GM21576 (cell line): ENCODE results near the gene CRIM1.
A peak's percentile ranks its signal among the peaks of the same experiment; 100 is the strongest.

ENCODE experiments used
- ATAC-seq: cut with Tn5 transposase; IDR thresholded peaks from one replicate; pipeline ENCODE4 v1.9.1; 2021; ENCODE audit warnings: mild to moderate bottlenecking, moderate library complexity; ENCODE audit not compliant: unreplicated experiment

The CRIM1 gene

DNA sequence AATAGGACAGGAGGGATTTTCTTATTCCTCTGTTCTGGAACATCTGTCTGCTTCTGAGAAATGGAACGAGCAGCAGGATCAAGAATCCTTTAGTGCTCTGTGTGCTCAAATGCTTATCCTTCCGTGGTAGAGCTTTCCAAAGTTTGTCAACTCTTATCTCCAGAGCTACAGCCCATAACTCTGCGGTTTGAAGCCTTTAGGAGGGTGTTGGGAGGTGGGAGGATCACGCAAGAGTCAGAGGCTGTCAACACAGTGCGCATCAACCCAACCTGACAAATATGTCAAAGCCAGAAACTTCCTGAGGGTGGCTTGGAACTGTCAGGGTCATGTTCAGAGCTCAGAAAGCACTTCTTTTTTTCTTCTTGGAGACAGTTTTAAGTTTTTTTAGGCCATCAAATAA, 95.9 kb downstream of the CRIM1 start:
- no peak for ATAC-seq

GRCh38 chr2:36452260-36452659, 96.7 kb downstream of the CRIM1 start:
- no peak for ATAC-seq

GRCh38 chr2:36453652-36454051, 98.1 kb downstream of the CRIM1 start:
- no peak for ATAC-seq

GRCh38 chr2:36455011-36455410, 99.4 kb downstream of the CRIM1 start:
- ATAC-seq = no peak

DNA sequence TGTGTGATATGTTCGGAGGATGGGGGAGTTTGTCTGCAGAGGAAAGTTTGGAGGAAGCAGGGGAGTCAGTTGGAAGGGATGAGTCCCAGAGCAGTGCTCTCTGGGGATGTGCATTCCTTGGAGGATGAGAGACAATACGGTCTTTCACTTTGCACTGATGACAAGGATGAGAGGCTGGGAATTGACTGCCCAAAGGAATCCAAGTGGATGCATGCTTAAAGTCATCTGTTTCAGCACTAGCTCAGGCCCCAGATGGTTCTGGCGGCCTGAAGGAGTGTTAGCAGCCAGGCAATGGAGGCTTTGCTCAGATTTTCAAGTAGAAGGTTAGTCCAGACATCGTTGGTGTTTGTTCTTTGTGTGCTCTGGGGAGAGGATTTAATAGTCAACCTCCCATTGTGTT, 100.2 kb downstream of the CRIM1 start:
- no peak for ATAC-seq

- ATAC-seq = no peak
Observed at GRCh38 chr2:36456227-36457175, 100.9 kb downstream of the CRIM1 start.

GRCh38 chr2:36458106-36458505, 102.5 kb downstream of the CRIM1 start:
- no peak for ATAC-seq

- ATAC-seq = no peak
Observed at GRCh38 chr2:36459725-36460137, 104.2 kb downstream of the CRIM1 start.

DNA sequence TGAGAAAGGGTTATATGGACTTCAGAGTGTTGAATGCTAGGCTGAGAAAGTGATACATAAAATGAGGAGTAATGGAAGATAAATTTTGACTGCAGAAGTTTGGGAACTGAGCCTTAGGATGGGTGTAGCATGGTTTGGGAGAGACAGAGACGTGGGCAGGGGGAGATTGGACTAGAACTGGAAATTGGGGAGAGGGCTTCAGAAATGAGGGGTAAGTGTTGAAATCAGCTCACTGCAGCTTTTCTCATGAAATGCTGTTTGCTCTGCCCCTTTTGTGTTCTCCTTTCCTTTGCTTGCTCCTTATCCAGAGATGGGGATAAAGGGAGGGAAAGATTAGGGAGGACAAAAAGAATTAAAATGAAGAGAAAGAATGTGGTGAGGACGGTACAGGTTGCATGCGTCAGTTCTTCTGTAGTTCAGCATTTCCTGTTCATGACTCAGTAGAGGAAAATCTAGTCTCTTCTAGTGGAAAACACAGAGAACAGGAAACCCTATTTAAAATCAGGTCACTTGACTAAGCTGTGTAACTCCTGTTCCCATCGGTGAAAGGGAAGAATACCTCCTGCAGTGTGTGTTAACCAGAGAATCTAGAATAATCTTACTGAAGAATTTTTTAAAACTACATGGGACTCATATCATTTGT, 105.6 kb downstream of the CRIM1 start:
- peak; percentile 82 for ATAC-seq

- no peak for ATAC-seq
Observed at GRCh38 chr2:36462311-36462935, 106.8 kb downstream of the CRIM1 start.

DNA sequence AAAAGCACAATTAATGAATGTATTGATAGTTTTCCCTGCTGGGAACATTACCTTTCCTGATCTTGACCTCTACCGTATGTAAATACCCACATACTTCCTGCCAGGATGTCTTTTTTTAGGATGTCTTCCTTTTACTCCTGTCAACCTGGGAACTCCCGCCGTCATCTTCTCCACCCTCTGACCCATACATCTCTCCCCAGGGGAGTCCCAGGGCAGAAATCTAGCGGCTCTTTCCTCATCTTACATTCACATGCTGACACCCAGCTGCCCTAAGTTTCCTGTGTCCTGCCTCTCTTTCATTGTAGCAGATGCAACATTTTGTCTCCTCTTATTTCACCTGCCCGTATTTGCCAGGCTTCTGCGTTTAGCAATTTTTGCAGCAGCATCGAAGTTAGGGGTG, 107.8 kb downstream of the CRIM1 start:
- ATAC-seq = no peak

GRCh38 chr2:36464006-36464721, 108.6 kb downstream of the CRIM1 start:
- no peak for ATAC-seq

DNA sequence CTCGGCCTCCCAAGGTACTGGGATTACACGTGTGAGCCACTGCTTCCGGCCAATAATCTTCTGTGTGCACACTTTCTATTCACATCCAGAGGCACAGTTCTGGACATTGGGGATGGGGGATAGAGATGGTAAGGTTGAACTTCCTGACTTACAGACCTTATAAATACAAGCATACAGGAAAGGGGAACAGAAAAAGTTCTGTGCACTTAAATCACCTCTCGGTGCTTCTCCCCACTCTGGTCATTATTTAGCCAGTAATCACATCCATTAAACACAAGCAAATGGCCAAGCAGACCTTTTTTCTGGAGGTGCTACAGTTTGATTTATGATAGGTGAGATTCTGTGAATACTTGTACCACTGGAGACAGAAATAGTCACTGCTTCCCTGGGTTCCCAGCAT, 110.6 kb downstream of the CRIM1 start:
- ATAC-seq = no peak

DNA sequence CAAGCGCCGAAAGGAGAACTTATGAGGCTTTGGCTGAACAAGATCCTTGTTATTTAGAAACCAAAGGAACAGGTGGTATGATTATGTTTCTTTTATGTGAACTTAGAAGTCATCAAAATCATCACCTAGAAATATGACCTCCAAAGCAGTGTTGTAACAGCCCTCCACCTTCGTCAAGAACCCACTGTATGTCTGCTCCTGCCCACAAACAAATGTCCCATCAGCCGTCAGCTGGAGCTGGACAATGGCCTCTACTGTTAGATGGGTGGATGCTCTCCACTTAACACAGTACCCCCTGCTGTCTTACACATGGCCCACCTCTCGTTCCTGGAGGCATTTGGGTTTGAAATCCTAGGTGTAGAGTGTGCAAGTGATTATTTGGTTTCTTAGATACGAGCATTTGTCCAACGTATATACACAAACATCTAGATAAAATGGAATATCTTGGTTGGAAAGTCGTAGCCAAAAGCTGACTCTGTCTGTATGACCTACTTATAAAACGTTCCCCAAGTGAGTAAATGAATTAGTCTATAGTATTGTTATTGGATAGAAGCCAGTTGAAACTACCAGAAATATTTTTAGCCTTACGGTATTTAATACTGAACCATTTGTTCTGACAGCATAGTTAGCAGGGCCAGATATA, 113.0 kb downstream of the CRIM1 start:
- no peak for ATAC-seq

GRCh38 chr2:36469106-36469477, 113.5 kb downstream of the CRIM1 start:
- no peak for ATAC-seq

GRCh38 chr2:36469710-36470109, 114.1 kb downstream of the CRIM1 start:
- no peak for ATAC-seq

- ATAC-seq = no peak
Observed at GRCh38 chr2:36473230-36473629, 117.7 kb downstream of the CRIM1 start.

GRCh38 chr2:36476411-36476810, 120.8 kb downstream of the CRIM1 start:
- ATAC-seq = no peak

GRCh38 chr2:36477315-36477714, 121.7 kb downstream of the CRIM1 start:
- ATAC-seq = no peak

- no peak for ATAC-seq
Observed at GRCh38 chr2:36477746-36478145, 122.2 kb downstream of the CRIM1 start.

GRCh38 chr2:36478332-36478738, 122.8 kb downstream of the CRIM1 start:
- no peak for ATAC-seq
